ENCODE measurements around the gene PUS10.

Gene PUS10

GRCh38 chr2:60963190-60963589, 54.9 kb downstream of the PUS10 start:
- H3K27me3 ChIP-seq (ENCODE audit: control insufficient read depth, insufficient read depth, low read length): no peaks in the 10 kb centered on the region

GRCh38 chr2:60962528-60962927, 55.5 kb downstream of the PUS10 start:
- no peak overlapping the region for H3K4me3 ChIP-seq (ENCODE audit: low read depth, low read length)
- H2AFZ ChIP-seq: no peak overlapping the region
- no peaks in the 10 kb centered on the region for H3K27me3 ChIP-seq (ENCODE audit: control insufficient read depth, insufficient read depth, low read length)
- H3K4me2 ChIP-seq (ENCODE audit: low read length): no peak overlapping the region
- no peak overlapping the region for H3K27ac ChIP-seq
- no peaks in the 10 kb centered on the region for H3K4me1 ChIP-seq
- no peaks in the 10 kb centered on the region for H3K36me3 ChIP-seq (ENCODE audit: control insufficient read depth, insufficient read depth, low read length)
- no peaks in the 10 kb centered on the region for H3K79me2 ChIP-seq
- H3K9ac ChIP-seq: no peak overlapping the region
- no peaks in the 10 kb centered on the region for H3K9me3 ChIP-seq (ENCODE audit: control insufficient read depth, low read length)
- TF ChIP-seq CTCF (IDR thresholded peaks at IDR 0.05): no peak

More at GRCh38 chr2:60963190-60963589, 54.9 kb downstream of the PUS10 start:
- no peak for TF ChIP-seq CTCF (IDR thresholded peaks at IDR 0.05)
- Histone ChIP-seq H3K9me3 (ENCODE audit: control insufficient read depth, low read length) (no peaks in the 10 kb centered on the region), H3K79me2 (no peaks in the 10 kb centered on the region), H2AFZ (no peak overlapping the region), H3K4me1 (no peaks in the 10 kb centered on the region), H3K36me3 (ENCODE audit: control insufficient read depth, insufficient read depth, low read length) (no peaks in the 10 kb centered on the region), H3K4me3 (ENCODE audit: low read depth, low read length) (no peak overlapping the region), H3K9ac (no peak overlapping the region), H3K27ac (no peak overlapping the region), H3K4me2 (ENCODE audit: low read length) (no peak overlapping the region)

GRCh38 chr2:60961457-60961856, 56.6 kb downstream of the PUS10 start:
- Histone ChIP-seq H3K4me3 (ENCODE audit: low read depth, low read length) (no peak overlapping the region), H3K79me2 (no peaks in the 10 kb centered on the region), H3K9ac (no peak overlapping the region), H3K4me1 (no peaks in the 10 kb centered on the region), H3K27me3 (ENCODE audit: control insufficient read depth, insufficient read depth, low read length) (no peaks in the 10 kb centered on the region), H3K4me2 (ENCODE audit: low read length) (no peak overlapping the region), H3K36me3 (ENCODE audit: control insufficient read depth, insufficient read depth, low read length) (no peaks in the 10 kb centered on the region), H3K27ac (no peak overlapping the region), H2AFZ (no peak overlapping the region), H3K9me3 (ENCODE audit: control insufficient read depth, low read length) (no peaks in the 10 kb centered on the region)
- no peak for TF ChIP-seq CTCF (IDR thresholded peaks at IDR 0.05)

GRCh38 chr2:60960706-60961105, 57.3 kb downstream of the PUS10 start:
- Histone ChIP-seq H3K9ac (no peak overlapping the region), H3K9me3 (ENCODE audit: control insufficient read depth, low read length) (no peaks in the 10 kb centered on the region), H3K79me2 (no peaks in the 10 kb centered on the region), H3K27me3 (ENCODE audit: control insufficient read depth, insufficient read depth, low read length) (no peaks in the 10 kb centered on the region), H3K4me2 (ENCODE audit: low read length) (no peak overlapping the region), H3K27ac (no peak overlapping the region), H3K36me3 (ENCODE audit: control insufficient read depth, insufficient read depth, low read length) (no peaks in the 10 kb centered on the region), H3K4me1 (no peaks in the 10 kb centered on the region), H3K4me3 (ENCODE audit: low read depth, low read length) (no peak overlapping the region), H2AFZ (no peak overlapping the region)
- no peak for TF ChIP-seq CTCF (IDR thresholded peaks at IDR 0.05)

GRCh38 chr2:60959501-60959900, 58.6 kb downstream of the PUS10 start:
- no peaks in the 10 kb centered on the region for H3K36me3 ChIP-seq (ENCODE audit: control insufficient read depth, insufficient read depth, low read length)
- no peaks in the 10 kb centered on the region for H3K4me1 ChIP-seq
- H3K27me3 ChIP-seq (ENCODE audit: control insufficient read depth, insufficient read depth, low read length): no peaks in the 10 kb centered on the region
- no peak overlapping the region for H2AFZ ChIP-seq
- no peaks in the 10 kb centered on the region for H3K79me2 ChIP-seq
- H3K9ac ChIP-seq: no peak overlapping the region
- TF ChIP-seq CTCF (IDR thresholded peaks at IDR 0.05): no peak
- H3K27ac ChIP-seq: no peak overlapping the region
- no peak overlapping the region for H3K4me3 ChIP-seq (ENCODE audit: low read depth, low read length)
- H3K9me3 ChIP-seq (ENCODE audit: control insufficient read depth, low read length): no peaks in the 10 kb centered on the region
- no peak overlapping the region for H3K4me2 ChIP-seq (ENCODE audit: low read length)

All from parathyroid adenoma (tissue), 2 donors.